ENCODE results near the gene DLG1.
"Not testable (repeated sequence)": the region's sequence is repeated elsewhere in the genome, so short reads cannot be mapped to it uniquely, and the experiment has no call there.

DNA sequence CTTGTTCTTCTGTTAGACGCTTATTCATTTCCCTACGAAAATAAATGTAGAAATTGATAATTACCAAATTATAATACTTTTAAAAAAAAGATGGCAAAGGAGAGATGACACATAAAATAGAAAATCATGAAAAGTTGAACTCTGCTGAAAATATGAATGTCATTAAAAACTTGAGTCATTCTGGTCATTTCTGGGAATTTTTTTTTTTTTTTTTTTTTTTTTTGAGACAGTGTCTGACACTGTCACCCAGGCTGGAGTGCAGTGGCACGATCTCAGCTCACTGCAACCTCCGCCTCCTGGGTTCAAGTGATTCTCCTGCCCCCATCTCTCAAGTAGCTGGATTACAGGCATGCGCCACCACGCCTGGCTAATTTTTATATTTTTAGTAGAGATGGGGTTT, 246.8 kb downstream of the DLG1 start:
- not testable (repeated sequence) for TF ChIP-seq POLR2A (IDR thresholded peaks at IDR 0.05; ENCODE audit: low read length); GATA1 (IDR thresholded peaks at IDR 0.05; ENCODE audit: low read depth, low read length)
